ENCODE measurements around the gene METTL21A.

Gene METTL21A

DNA sequence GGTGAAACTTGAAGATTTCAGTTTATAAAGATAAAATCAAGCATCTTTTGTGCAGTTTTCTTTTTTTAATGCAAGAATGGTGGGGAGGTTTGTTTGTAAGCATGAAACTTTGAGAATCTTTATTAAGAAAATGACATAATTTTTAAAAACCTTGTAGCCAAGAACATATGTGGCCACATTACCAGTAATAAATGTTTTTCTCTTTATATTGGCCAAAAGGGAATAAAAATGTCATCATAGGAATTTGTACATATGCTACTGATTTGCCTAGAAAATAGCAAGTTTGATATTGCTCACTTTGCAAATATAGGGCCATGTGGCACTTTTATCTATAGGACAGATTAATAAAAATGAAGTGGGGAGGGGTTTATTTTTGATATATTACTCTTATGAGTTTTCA lies 25.6 kb downstream of the METTL21A start:
- no peak overlapping the region for H3K4me3 ChIP-seq (ENCODE audit: low read depth, low read length)
- H3K27me3 ChIP-seq (ENCODE audit: control insufficient read depth, insufficient read depth, low read length): no peaks in the 10 kb centered on the region
- no peak overlapping the region for H3K27ac ChIP-seq (ENCODE audit: low read depth, low read length)
- H3K9ac ChIP-seq (ENCODE audit: low read depth, low read length): no peak overlapping the region
- no peaks in the 10 kb centered on the region for H3K9me3 ChIP-seq (ENCODE audit: control insufficient read depth, insufficient read depth, low read length)
- peaks cover 53% of the 10 kb centered on the region for H3K36me3 ChIP-seq (ENCODE audit: control insufficient read depth, insufficient read depth, low read length)
- H3K4me1 ChIP-seq (ENCODE audit: control insufficient read depth, insufficient read depth, low read length): no peaks in the 10 kb centered on the region

DNA sequence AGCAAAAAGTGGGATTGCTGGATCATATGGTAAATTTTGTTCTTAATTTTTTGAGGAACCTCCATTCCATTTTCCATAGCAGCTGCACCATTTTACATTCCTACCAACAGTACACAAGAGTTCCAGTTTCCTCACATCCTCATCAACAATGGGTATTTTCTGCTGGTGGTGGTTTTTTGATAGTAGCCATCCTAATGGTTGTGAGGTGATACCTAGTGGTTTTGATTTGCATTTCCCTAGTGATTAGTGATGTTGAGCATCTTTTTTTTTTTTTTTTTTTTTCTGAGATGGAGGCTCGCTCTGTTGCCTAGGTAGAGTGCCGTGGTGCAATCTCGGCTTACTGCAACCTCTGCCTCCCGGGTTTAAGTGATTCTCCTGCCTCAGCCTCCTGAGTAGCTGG lies 30.5 kb downstream of the METTL21A start:
- Histone ChIP-seq H3K9me3 (ENCODE audit: control insufficient read depth, insufficient read depth, low read length) (no peaks in the 10 kb centered on the region), H3K27me3 (ENCODE audit: control insufficient read depth, insufficient read depth, low read length) (no peaks in the 10 kb centered on the region), H3K9ac (ENCODE audit: low read depth, low read length) (no peak overlapping the region), H3K4me1 (ENCODE audit: control insufficient read depth, insufficient read depth, low read length) (no peaks in the 10 kb centered on the region), H3K4me3 (ENCODE audit: low read depth, low read length) (no peak overlapping the region), H3K36me3 (ENCODE audit: control insufficient read depth, insufficient read depth, low read length) (peaks cover 80% of the 10 kb centered on the region), H3K27ac (ENCODE audit: low read depth, low read length) (no peak overlapping the region)

DNA sequence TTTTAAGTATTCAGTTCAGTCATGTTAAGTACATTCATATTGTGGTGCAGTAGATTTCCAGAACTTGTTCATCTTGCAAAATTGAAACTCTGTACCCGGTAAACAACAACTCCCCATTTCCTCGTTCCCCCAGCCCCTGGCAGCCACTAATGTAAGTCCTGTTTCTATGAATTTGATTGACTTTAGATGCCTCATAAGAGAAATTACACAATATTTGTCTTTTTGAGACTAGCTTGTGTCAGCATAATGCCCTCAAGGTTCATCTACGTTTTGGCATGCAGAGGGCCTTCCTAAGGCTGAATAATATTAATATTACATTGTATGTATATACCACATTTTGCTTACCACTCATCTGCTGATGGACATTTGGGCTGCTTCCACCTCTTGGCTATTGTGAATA lies 30.9 kb downstream of the METTL21A start:
- no peaks in the 10 kb centered on the region for H3K4me1 ChIP-seq (ENCODE audit: control insufficient read depth, insufficient read depth, low read length)
- H3K9me3 ChIP-seq (ENCODE audit: control insufficient read depth, insufficient read depth, low read length): no peaks in the 10 kb centered on the region
- no peak overlapping the region for H3K4me3 ChIP-seq (ENCODE audit: low read depth, low read length)
- H3K36me3 ChIP-seq (ENCODE audit: control insufficient read depth, insufficient read depth, low read length): peaks cover 79% of the 10 kb centered on the region
- no peak overlapping the region for H3K9ac ChIP-seq (ENCODE audit: low read depth, low read length)
- H3K27ac ChIP-seq (ENCODE audit: low read depth, low read length): no peak overlapping the region
- no peaks in the 10 kb centered on the region for H3K27me3 ChIP-seq (ENCODE audit: control insufficient read depth, insufficient read depth, low read length)

DNA sequence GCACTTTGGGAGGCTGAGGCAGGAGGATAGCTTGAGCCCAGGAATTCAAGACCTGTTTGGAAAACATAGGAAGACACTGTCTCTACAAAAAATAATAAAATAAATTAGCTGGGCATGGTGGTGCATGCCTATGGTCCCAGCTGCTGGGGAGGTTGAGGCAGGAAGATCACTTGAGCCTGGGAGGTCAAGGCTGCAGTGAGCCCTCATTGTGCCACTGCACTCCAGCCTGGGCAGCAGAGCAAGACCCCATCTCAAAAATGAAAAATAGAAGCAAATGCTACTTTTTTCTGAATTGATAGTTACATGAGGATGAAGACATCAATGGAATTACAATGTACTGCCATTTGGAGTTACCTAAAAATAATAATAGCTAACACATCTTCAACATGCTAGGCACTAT lies 31.9 kb downstream of the METTL21A start:
- Histone ChIP-seq H3K9ac (ENCODE audit: low read depth, low read length) (no peak overlapping the region), H3K9me3 (ENCODE audit: control insufficient read depth, insufficient read depth, low read length) (no peaks in the 10 kb centered on the region), H3K27ac (ENCODE audit: low read depth, low read length) (no peak overlapping the region), H3K27me3 (ENCODE audit: control insufficient read depth, insufficient read depth, low read length) (no peaks in the 10 kb centered on the region), H3K4me3 (ENCODE audit: low read depth, low read length) (no peak overlapping the region), H3K36me3 (ENCODE audit: control insufficient read depth, insufficient read depth, low read length) (peaks cover 82% of the 10 kb centered on the region), H3K4me1 (ENCODE audit: control insufficient read depth, insufficient read depth, low read length) (no peaks in the 10 kb centered on the region)

DNA sequence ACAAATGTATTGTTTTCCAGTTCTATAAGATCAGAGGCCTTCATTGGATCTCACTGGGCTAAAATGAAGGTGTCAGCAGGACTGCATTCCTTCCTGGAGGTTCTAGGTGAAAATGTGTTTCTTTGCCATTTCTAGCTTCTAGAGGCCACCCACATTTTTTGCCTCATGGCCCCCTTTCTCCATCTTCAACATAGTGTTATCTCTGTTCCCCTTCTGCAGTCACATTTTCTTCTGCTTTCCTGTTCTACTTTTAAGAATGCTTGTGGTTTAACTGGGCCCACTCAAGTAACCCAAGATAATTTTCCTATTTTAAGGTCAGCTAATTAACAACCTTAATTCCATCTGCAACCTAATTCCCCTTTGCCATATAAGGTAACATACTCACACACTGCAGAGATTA lies 36.1 kb downstream of the METTL21A start:
- Histone ChIP-seq H3K4me1 (ENCODE audit: control insufficient read depth, insufficient read depth, low read length) (no peaks in the 10 kb centered on the region), H3K4me3 (ENCODE audit: low read depth, low read length) (no peak overlapping the region), H3K27me3 (ENCODE audit: control insufficient read depth, insufficient read depth, low read length) (no peaks in the 10 kb centered on the region), H3K27ac (ENCODE audit: low read depth, low read length) (no peak overlapping the region), H3K36me3 (ENCODE audit: control insufficient read depth, insufficient read depth, low read length) (peaks cover 85% of the 10 kb centered on the region), H3K9me3 (ENCODE audit: control insufficient read depth, insufficient read depth, low read length) (no peaks in the 10 kb centered on the region), H3K9ac (ENCODE audit: low read depth, low read length) (no peak overlapping the region)

DNA sequence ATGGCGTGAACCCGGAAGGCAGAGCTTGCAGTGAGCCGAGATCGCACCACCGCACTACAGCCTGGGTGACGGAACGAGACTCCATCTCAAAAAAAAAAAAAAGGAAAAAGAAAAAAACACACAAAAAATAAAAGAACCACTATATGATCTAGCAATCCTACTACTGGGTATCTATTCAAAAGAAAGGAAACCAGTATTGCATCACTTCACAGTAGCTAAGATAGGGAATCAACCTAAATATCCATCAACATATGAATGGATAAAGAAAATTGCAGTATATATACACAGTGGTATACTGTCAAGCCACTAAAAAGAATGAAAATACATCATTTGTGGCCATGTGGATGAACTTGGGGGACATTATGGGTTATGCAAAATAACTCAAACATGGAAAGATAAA lies 37.9 kb downstream of the METTL21A start:
- H3K27ac ChIP-seq (ENCODE audit: low read depth, low read length): no peak overlapping the region

DNA sequence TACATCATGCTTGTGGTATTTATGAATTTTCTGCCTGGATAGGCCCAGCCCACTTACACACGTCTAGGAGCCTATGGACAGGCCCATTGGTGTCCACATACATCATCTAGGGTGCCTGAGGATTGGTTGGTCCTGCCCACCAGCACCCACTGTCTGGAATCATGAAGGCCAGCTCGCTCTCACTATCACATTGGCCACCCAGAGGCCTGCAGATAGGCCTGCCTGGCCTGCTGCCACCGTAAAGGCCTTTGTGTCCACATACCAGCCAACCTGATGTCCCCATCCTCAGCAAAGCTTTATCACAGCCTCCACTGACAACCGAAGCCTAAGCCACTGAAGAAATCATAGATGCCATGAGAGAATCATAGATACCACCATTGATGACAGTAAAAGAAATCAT lies 40.2 kb downstream of the METTL21A start:
- Histone ChIP-seq H3K27me3 (ENCODE audit: control insufficient read depth, insufficient read depth, low read length) (no peaks in the 10 kb centered on the region), H3K36me3 (ENCODE audit: control insufficient read depth, insufficient read depth, low read length) (peaks cover 94% of the 10 kb centered on the region), H3K9me3 (ENCODE audit: control insufficient read depth, insufficient read depth, low read length) (no peaks in the 10 kb centered on the region), H3K4me1 (ENCODE audit: control insufficient read depth, insufficient read depth, low read length) (no peaks in the 10 kb centered on the region), H3K4me3 (ENCODE audit: low read depth, low read length) (no peak overlapping the region), H3K9ac (ENCODE audit: low read depth, low read length) (no peak overlapping the region), H3K27ac (ENCODE audit: low read depth, low read length) (no peak overlapping the region)

More for the DNA sequence above, 37.9 kb downstream of the METTL21A start:
- H3K9ac ChIP-seq (ENCODE audit: low read depth, low read length): no peak overlapping the region
- no peak overlapping the region for H3K4me3 ChIP-seq (ENCODE audit: low read depth, low read length)
- no peaks in the 10 kb centered on the region for H3K4me1 ChIP-seq (ENCODE audit: control insufficient read depth, insufficient read depth, low read length)
- no peaks in the 10 kb centered on the region for H3K27me3 ChIP-seq (ENCODE audit: control insufficient read depth, insufficient read depth, low read length)
- peaks cover 91% of the 10 kb centered on the region for H3K36me3 ChIP-seq (ENCODE audit: control insufficient read depth, insufficient read depth, low read length)
- no peaks in the 10 kb centered on the region for H3K9me3 ChIP-seq (ENCODE audit: control insufficient read depth, insufficient read depth, low read length)

GRCh38 chr2:207571370-207571769 lies 53.8 kb downstream of the METTL21A start:
- Histone ChIP-seq H3K27me3 (ENCODE audit: control insufficient read depth, insufficient read depth, low read length) (no peaks in the 10 kb centered on the region), H3K9ac (ENCODE audit: low read depth, low read length) (no peak overlapping the region), H3K4me1 (ENCODE audit: control insufficient read depth, insufficient read depth, low read length) (no peaks in the 10 kb centered on the region), H3K27ac (ENCODE audit: low read depth, low read length) (no peak overlapping the region), H3K9me3 (ENCODE audit: control insufficient read depth, insufficient read depth, low read length) (no peaks in the 10 kb centered on the region), H3K4me3 (ENCODE audit: low read depth, low read length) (no peak overlapping the region), H3K36me3 (ENCODE audit: control insufficient read depth, insufficient read depth, low read length) (peaks cover 94% of the 10 kb centered on the region)

DNA sequence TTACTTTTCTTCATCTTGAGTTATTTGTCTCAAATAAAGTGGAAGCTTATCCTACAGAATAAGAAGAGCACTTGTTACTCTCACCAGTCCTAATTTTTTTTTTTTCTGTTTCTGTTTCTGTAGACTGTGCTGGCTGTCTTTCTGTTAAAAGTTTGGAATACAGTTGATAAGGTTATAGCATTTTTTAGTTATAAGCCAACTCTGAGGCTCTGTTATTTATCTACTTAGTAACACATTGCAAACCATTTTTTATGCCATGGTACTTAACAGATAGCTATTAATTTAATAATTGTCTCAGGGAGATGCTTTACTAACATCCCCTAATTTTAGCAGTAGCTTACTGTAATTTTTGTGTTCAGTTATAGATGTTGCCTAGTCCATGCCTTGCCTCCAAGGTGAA lies 57.5 kb downstream of the METTL21A start:
- H3K27me3 ChIP-seq (ENCODE audit: control insufficient read depth, insufficient read depth, low read length): no peaks in the 10 kb centered on the region
- peaks cover 88% of the 10 kb centered on the region for H3K36me3 ChIP-seq (ENCODE audit: control insufficient read depth, insufficient read depth, low read length)
- H3K27ac ChIP-seq (ENCODE audit: low read depth, low read length): no peak overlapping the region

GRCh38 chr2:207565736-207566500 lies 59.3 kb downstream of the METTL21A start:
- Histone ChIP-seq H3K9ac (ENCODE audit: low read depth, low read length) (no peak overlapping the region), H3K9me3 (ENCODE audit: control insufficient read depth, insufficient read depth, low read length) (no peaks in the 10 kb centered on the region), H3K4me3 (ENCODE audit: low read depth, low read length) (no peak overlapping the region), H3K36me3 (ENCODE audit: control insufficient read depth, insufficient read depth, low read length) (peaks cover 89% of the 10 kb centered on the region), H3K27ac (ENCODE audit: low read depth, low read length) (peak overlapping the region; percentile 9), H3K4me1 (ENCODE audit: control insufficient read depth, insufficient read depth, low read length) (no peaks in the 10 kb centered on the region; the same call in 1 of the 2 replicates), H3K27me3 (ENCODE audit: control insufficient read depth, insufficient read depth, low read length) (no peaks in the 10 kb centered on the region)

More for the DNA sequence above, 57.5 kb downstream of the METTL21A start:
- no peak overlapping the region for H3K4me3 ChIP-seq (ENCODE audit: low read depth, low read length)
- H3K4me1 ChIP-seq (ENCODE audit: control insufficient read depth, insufficient read depth, low read length): no peaks in the 10 kb centered on the region
- no peak overlapping the region for H3K9ac ChIP-seq (ENCODE audit: low read depth, low read length)
- H3K9me3 ChIP-seq (ENCODE audit: control insufficient read depth, insufficient read depth, low read length): no peaks in the 10 kb centered on the region

Data from HUES48 (cell line).